Mucosa of descending colon (tissue), 3 donors: ENCODE data around the gene EPS8L3. TPM values are rescaled to one million over a fixed set of nuclear protein-coding genes. Genes with fewer than 3 reads are reported as not detected.
"Not testable (repeated sequence)": the region's sequence is repeated elsewhere in the genome, so short reads cannot be mapped to it uniquely, and the experiment has no call there.

Experiments used
- ATAC-seq: fragments of 200-7000 bp; cut with Tn5 transposase; one replicate; pipeline ENCODE4 v1.9.1; 2020; ENCODE audit warnings: mild to moderate bottlenecking, moderate library complexity
- DNase-seq, 3 donors: peaks; one replicate each; pipeline ENCODE4 v3.0.0-alpha.2; 2020
- H3K36me3 ChIP-seq: fragments of 200-600 bp; one replicate; pipeline ENCODE4 v1.8.0; 2021; ENCODE audit warnings: low read depth, mild to moderate bottlenecking
- H3K4me1 ChIP-seq: fragments of 200-600 bp; one replicate; pipeline ENCODE4 v1.8.0; 2021; ENCODE audit warnings: low read depth, mild to moderate bottlenecking
- H3K4me3 ChIP-seq: fragments of 200-600 bp; one replicate; pipeline ENCODE4 v1.8.0; 2021; ENCODE audit warnings: mild to moderate bottlenecking
- H3K9me3 ChIP-seq: fragments of 200-600 bp; one replicate; pipeline ENCODE4 v1.8.0; 2021; ENCODE audit warnings: mild to moderate bottlenecking
- CTCF ChIP-seq: fragments of 200-600 bp; IDR thresholded peaks from one replicate; pipeline ENCODE4 v1.8.0; 2022; ENCODE audit warnings: antibody characterized with exemption, mild to moderate bottlenecking
- intact Hi-C, 2 donors: fragments of 100-400 bp; cut with DNase I in 1 of 2; cut with micrococcal nuclease in 1 of 2; formaldehyde crosslinking; loops; one replicate each; pipeline versions ENCODE4 v1.11.0 to v1.11.1; 2022; cut with DNase I, micrococcal nuclease
- total RNA-seq, 3 donors: library from RNA; stranded (reverse); fragmentation: NEBNext Ultra II Directional in 2 of 3; extraction: Animal tissue kit (Norgen Biotek cat#: 25700) in 2 of 3; gene quantifications; one replicate each; pipeline versions ENCODE4 v1.2.1 to v1.2.4, GENCODE V29; 2021 to 2023
- donor health status: DM: no; HTN: no; CAD: no; lungs with moderate emphysema.
- donor health status: DM: no; HTN: no; CAD: no.
- donor health status: DM: no; HTN: yes; CAD: no.

EPS8L3 gene
- total RNA-seq, 3 donors from 2014 or later: 211 to 539 (median 356) TPM

GRCh38 chr1:109802901-109803561, 39.3 kb upstream of the EPS8L3 start:
- no peak for TF ChIP-seq CTCF
- intact Hi-C loops: no loop called here
- H3K4me3 ChIP-seq: no peak overlapping the region
- ATAC-seq: peak; percentile 4
- no peaks in the 10 kb centered on the region for H3K4me1 ChIP-seq
- H3K9me3 ChIP-seq: no peaks in the 10 kb centered on the region
- no peaks in the 10 kb centered on the region for H3K36me3 ChIP-seq
- DNase-seq: peak in 1 of 3 donors; percentile 3

GRCh38 chr1:109802136-109802900, 38.6 kb upstream of the EPS8L3 start:
- Histone ChIP-seq H3K4me1 (peaks cover 4% of the 10 kb centered on the region), H3K36me3 (no peaks in the 10 kb centered on the region), H3K4me3 (no peak overlapping the region), H3K9me3 (no peaks in the 10 kb centered on the region)
- intact Hi-C loops: no loop called here
- TF ChIP-seq CTCF: no peak
- ATAC-seq (peak; percentile 49), DNase-seq (peak in 1 of 3 donors; percentile 4)

- intact Hi-C loops: no loop called here
- H3K4me1 ChIP-seq: peaks cover 10% of the 10 kb centered on the region
- no peak for DNase-seq
- H3K4me3 ChIP-seq: no peak overlapping the region
- no peaks in the 10 kb centered on the region for H3K9me3 ChIP-seq
- no peak for TF ChIP-seq CTCF
- no peaks in the 10 kb centered on the region for H3K36me3 ChIP-seq
- no peak for ATAC-seq
These were observed 38.0 kb upstream of the EPS8L3 start for GRCh38 chr1:109801791-109802135.

- intact Hi-C loops: no loop called here
- Histone ChIP-seq H3K9me3 (no peaks in the 10 kb centered on the region), H3K36me3 (no peaks in the 10 kb centered on the region), H3K4me1 (peaks cover 19% of the 10 kb centered on the region), H3K4me3 (no peak overlapping the region)
- ATAC-seq (no peak), DNase-seq (no peak)
- no peak for TF ChIP-seq CTCF
These were observed 36.6 kb upstream of the EPS8L3 start for GRCh38 chr1:109800291-109800690.

- intact Hi-C loops: no loop called here
- ATAC-seq: no peak
- no peak for TF ChIP-seq CTCF
These were observed 35.7 kb upstream of the EPS8L3 start for GRCh38 chr1:109799445-109799844.

GRCh38 chr1:109797303-109797595, 33.5 kb upstream of the EPS8L3 start:
- H3K4me3 ChIP-seq, ATAC-seq, DNase-seq, intact Hi-C loops, H3K9me3 ChIP-seq, H3K36me3 ChIP-seq: not testable (repeated sequence)
- H3K4me1 ChIP-seq: peaks cover 49% of the 10 kb centered on the region

More at GRCh38 chr1:109799445-109799844, 35.7 kb upstream of the EPS8L3 start:
- H3K36me3 ChIP-seq: no peaks in the 10 kb centered on the region
- DNase-seq: peak in 1 of 3 donors; percentile 0
- H3K9me3 ChIP-seq: no peaks in the 10 kb centered on the region
- no peak overlapping the region for H3K4me3 ChIP-seq
- H3K4me1 ChIP-seq: peaks cover 27% of the 10 kb centered on the region
